HepG2 (cell line): ENCODE results near the gene ZPR1. TPM values are rescaled to one million over a fixed set of nuclear protein-coding genes. Genes with fewer than 3 reads are reported as not detected.

Experiments used
- ASH2L ChIP-seq: fragments of 300-600, 200-600 bp; sonication (generic); IDR thresholded peaks from 2 replicates; pipeline ENCODE4 v1.7.0; 2017; ENCODE audit warnings: low read depth, mild to moderate bottlenecking, moderate library complexity, mixed read lengths, low read length; ENCODE audit not compliant: insufficient read length
- EP300 ChIP-seq, 3 experiments: sonication (generic) in 1 of 3; formaldehyde crosslinking in 1 of 3; IDR thresholded peaks; 2 replicates each; pipeline versions ENCODE4 v1.5.1 to v1.6.1; 2011 to 2020; ENCODE audit warnings: low read depth in 2 of 3, low read length in 2 of 3, borderline replicate concordance in 1 of 3, improper control_type of control experiment in 1 of 3, mild to moderate bottlenecking in 1 of 3, missing genetic modification reagents in 1 of 3, moderate library complexity in 1 of 3
- FOXK1 ChIP-seq: sonication (generic); formaldehyde crosslinking; IDR thresholded peaks from 2 replicates; pipeline ENCODE4 v1.4.0; 2020; ENCODE audit warnings: low read depth, missing genetic modification reagents, borderline replicate concordance
- JUN ChIP-seq: sonication (generic); formaldehyde crosslinking; IDR thresholded peaks from 2 replicates; pipeline ENCODE4 v1.4.0; 2020; ENCODE audit warnings: mild to moderate bottlenecking, missing genetic modification reagents
- KLF13 ChIP-seq: sonication (generic); formaldehyde crosslinking; IDR thresholded peaks from 2 replicates; pipeline ENCODE4 v1.4.0; 2020; ENCODE audit warnings: mild to moderate bottlenecking, missing genetic modification reagents
- KLF6 ChIP-seq: IDR thresholded peaks from 2 replicates; pipeline ENCODE4 v1.8.0; 2016; ENCODE audit warnings: missing biosample characterization, missing genetic modification reagents
- MEIS1 ChIP-seq: sonication (generic); formaldehyde crosslinking; IDR thresholded peaks from 2 replicates; pipeline ENCODE4 v1.9.0; 2021; ENCODE audit warnings: mild to moderate bottlenecking, missing genetic modification reagents, moderate library complexity, borderline replicate concordance
- MIER3 ChIP-seq: IDR thresholded peaks from 2 replicates; pipeline ENCODE4 v1.6.1; 2016; ENCODE audit warnings: missing compliant biosample characterization, borderline replicate concordance
- MYC ChIP-seq: sonication (generic); formaldehyde crosslinking; IDR thresholded peaks from 2 replicates; pipeline ENCODE4 v1.9.0; 2021; ENCODE audit warnings: missing genetic modification reagents, borderline replicate concordance
- SNAI1 ChIP-seq: sonication (generic); formaldehyde crosslinking; IDR thresholded peaks from 2 replicates; pipeline ENCODE4 v1.5.0; 2020; ENCODE audit warnings: mild to moderate bottlenecking, missing genetic modification reagents, borderline replicate concordance
- SNRNP70 ChIP-seq: fragments of 200-400 bp; formaldehyde crosslinking; IDR thresholded peaks from 2 replicates; pipeline ENCODE4 v1.6.1; 2017; ENCODE audit warnings: mild to moderate bottlenecking, low read depth, low read length, moderate library complexity
- SRF ChIP-seq: IDR thresholded peaks from 2 replicates; pipeline ENCODE4 v1.6.1; 2011; ENCODE audit warnings: mild to moderate bottlenecking, low read depth, low read length, moderate library complexity
- TEAD3 ChIP-seq: optimal IDR thresholded peaks from 2 replicates; pipeline ENCODE3; 2016; ENCODE audit warnings: borderline replicate concordance
- ZBTB21 ChIP-seq: sonication (generic); formaldehyde crosslinking; IDR thresholded peaks from 2 replicates; pipeline ENCODE4 v1.4.0; 2020; ENCODE audit warnings: missing genetic modification reagents
- ZNF274 ChIP-seq: sonication (generic); formaldehyde crosslinking; IDR thresholded peaks from 2 replicates; pipeline ENCODE4 v1.5.1; 2020; ENCODE audit warnings: mild to moderate bottlenecking, missing genetic modification reagents
- ZNF446 ChIP-seq: sonication (generic); formaldehyde crosslinking; IDR thresholded peaks from 2 replicates; pipeline ENCODE4 v1.5.0; 2020; ENCODE audit warnings: mild to moderate bottlenecking, missing genetic modification reagents
- ZNF605 ChIP-seq: sonication (generic); formaldehyde crosslinking; IDR thresholded peaks from 2 replicates; pipeline ENCODE4 v1.8.0; 2022; ENCODE audit warnings: mild to moderate bottlenecking, missing genetic modification reagents
- ZSCAN31 ChIP-seq: sonication (generic); formaldehyde crosslinking; IDR thresholded peaks from 2 replicates; pipeline ENCODE4 v1.5.0; 2020; ENCODE audit warnings: low read depth, mild to moderate bottlenecking, missing genetic modification reagents
- polyA plus RNA-seq, 8 experiments: library from polyadenylated mRNA; depleted of rRNA in 3 of 8; stranded (reverse) in 7 of 8; unstranded in 1 of 8; fragments of >200 nt; fragmentation: Illumina TruSeq in 4 of 8; extraction: Trizol in 4 of 8; gene quantifications; 2 replicates each; pipeline versions ENCODE4 v1.2.1 to v1.2.3, GENCODE V29; 2011 to 2016; ENCODE audit warnings: low read depth in 4 of 8, missing spikeins in 1 of 8, mixed read lengths in 1 of 8; ENCODE audit not compliant: insufficient read depth in 1 of 8
- total RNA-seq, 5 experiments: library from RNA; depleted of rRNA; stranded (reverse); fragments of >200 nt; fragmentation: Illumina TruSeq; extraction: Trizol; gene quantifications; 2 replicates each; pipeline ENCODE4 v1.2.3, GENCODE V29; 2016; ENCODE audit warnings: low read depth in 1 of 5
- TF ChIP-seq, protein P1 (sequence below): IDR thresholded peaks from 2 replicates; pipeline ENCODE4 v1.6.1; 2016; ENCODE audit warnings: missing compliant biosample characterization, missing genetic modification reagents, borderline replicate concordance
- TF ChIP-seq, protein P2 (sequence below): IDR thresholded peaks from 2 replicates; pipeline ENCODE4 v1.6.1; 2016; ENCODE audit warnings: mild to moderate bottlenecking
- TF ChIP-seq, protein P3 (sequence below): IDR thresholded peaks from 2 replicates; pipeline ENCODE4 v1.6.1; 2012; ENCODE audit warnings: low read length, improper control_type of control experiment

ZPR1 gene
- total and polyA plus RNA-seq, 2 of the 13 experiments (the other 11 are each of a cell fraction or from before 2014, with no cell fraction given) = 40.0 to 79.3 TPM

- TF ChIP-seq ZBTB21 (CRISPR knock-in tag) (no peak), ZSCAN31 (no peak; the same call in 1 of the 2 replicates), FOXK1 (CRISPR knock-in tag) (peak; percentile 64), MIER3 (peak; percentile 33; the same call in 1 of the 2 replicates), MEIS1 (peak; percentile 22; the same call in 1 of the 2 replicates), ASH2L (peak; percentile 59), TEAD3 (CRISPR knock-in tag) (peak; percentile 12), EP300 (IDR thresholded peaks at IDR 0.05; ENCODE audit: low read depth in 2 of 2, low read length in 2 of 2) (peak; percentile 41 to 46; a peak in 2 of 4 replicates), EP300 (CRISPR knock-in tag; IDR thresholded peaks at IDR 0.05; ENCODE audit: borderline replicate concordance) (0 out of 2 replicates have a peak, but pooled peaks have one; percentile 14), JUN (CRISPR knock-in tag) (no peak; the same call in 1 of the 2 replicates), ZNF446 (CRISPR knock-in tag) (peak; percentile 26; the same call in 1 of the 2 replicates), KLF6 (CRISPR knock-in tag) (0 out of 2 replicates have a peak, but pooled peaks have one; percentile 28), MYC (CRISPR knock-in tag) (peak; percentile 70; the same call in 1 of the 2 replicates), ZNF605 (CRISPR knock-in tag) (peak; percentile 55; the same call in 1 of the 2 replicates), SRF (no peak), SNRNP70 (no peak), KLF13 (CRISPR knock-in tag) (no peak), ZNF274 (no peak), SNAI1 (no peak)
- TF ChIP-seq, protein P1, sequence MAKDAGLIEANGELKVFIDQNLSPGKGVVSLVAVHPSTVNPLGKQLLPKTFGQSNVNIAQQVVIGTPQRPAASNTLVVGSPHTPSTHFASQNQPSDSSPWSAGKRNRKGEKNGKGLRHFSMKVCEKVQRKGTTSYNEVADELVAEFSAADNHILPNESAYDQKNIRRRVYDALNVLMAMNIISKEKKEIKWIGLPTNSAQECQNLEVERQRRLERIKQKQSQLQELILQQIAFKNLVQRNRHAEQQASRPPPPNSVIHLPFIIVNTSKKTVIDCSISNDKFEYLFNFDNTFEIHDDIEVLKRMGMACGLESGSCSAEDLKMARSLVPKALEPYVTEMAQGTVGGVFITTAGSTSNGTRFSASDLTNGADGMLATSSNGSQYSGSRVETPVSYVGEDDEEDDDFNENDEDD = peak; percentile 48; the same call in 1 of the 2 replicates
- TF ChIP-seq, protein P2, sequence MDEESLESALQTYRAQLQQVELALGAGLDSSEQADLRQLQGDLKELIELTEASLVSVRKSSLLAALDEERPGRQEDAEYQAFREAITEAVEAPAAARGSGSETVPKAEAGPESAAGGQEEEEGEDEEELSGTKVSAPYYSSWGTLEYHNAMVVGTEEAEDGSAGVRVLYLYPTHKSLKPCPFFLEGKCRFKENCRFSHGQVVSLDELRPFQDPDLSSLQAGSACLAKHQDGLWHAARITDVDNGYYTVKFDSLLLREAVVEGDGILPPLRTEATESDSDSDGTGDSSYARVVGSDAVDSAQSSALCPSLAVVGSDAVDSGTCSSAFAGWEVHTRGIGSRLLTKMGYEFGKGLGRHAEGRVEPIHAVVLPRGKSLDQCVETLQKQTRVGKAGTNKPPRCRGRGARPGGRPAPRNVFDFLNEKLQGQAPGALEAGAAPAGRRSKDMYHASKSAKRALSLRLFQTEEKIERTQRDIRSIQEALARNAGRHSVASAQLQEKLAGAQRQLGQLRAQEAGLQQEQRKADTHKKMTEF (CRISPR knock-in tag) = peak; percentile 20; the same call in 1 of the 2 replicates
- TF ChIP-seq, protein P3, sequence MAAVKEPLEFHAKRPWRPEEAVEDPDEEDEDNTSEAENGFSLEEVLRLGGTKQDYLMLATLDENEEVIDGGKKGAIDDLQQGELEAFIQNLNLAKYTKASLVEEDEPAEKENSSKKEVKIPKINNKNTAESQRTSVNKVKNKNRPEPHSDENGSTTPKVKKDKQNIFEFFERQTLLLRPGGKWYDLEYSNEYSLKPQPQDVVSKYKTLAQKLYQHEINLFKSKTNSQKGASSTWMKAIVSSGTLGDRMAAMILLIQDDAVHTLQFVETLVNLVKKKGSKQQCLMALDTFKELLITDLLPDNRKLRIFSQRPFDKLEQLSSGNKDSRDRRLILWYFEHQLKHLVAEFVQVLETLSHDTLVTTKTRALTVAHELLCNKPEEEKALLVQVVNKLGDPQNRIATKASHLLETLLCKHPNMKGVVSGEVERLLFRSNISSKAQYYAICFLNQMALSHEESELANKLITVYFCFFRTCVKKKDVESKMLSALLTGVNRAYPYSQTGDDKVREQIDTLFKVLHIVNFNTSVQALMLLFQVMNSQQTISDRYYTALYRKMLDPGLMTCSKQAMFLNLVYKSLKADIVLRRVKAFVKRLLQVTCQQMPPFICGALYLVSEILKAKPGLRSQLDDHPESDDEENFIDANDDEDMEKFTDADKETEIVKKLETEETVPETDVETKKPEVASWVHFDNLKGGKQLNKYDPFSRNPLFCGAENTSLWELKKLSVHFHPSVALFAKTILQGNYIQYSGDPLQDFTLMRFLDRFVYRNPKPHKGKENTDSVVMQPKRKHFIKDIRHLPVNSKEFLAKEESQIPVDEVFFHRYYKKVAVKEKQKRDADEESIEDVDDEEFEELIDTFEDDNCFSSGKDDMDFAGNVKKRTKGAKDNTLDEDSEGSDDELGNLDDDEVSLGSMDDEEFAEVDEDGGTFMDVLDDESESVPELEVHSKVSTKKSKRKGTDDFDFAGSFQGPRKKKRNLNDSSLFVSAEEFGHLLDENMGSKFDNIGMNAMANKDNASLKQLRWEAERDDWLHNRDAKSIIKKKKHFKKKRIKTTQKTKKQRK = no peak
Observed at GRCh38 chr11:116829525-116830183, 41.8 kb upstream of the ZPR1 start, which contains the start of gene APOC3 (continued).
